SKM-1 (cell line): ENCODE results near the gene CSTF2.

Source experiments
- DNase-seq: peaks from one replicate; lab custom pipeline; 2025; ENCODE audit not compliant: unreplicated experiment; lab: John Stamatoyannopoulos, UW

CSTF2 gene

DNA sequence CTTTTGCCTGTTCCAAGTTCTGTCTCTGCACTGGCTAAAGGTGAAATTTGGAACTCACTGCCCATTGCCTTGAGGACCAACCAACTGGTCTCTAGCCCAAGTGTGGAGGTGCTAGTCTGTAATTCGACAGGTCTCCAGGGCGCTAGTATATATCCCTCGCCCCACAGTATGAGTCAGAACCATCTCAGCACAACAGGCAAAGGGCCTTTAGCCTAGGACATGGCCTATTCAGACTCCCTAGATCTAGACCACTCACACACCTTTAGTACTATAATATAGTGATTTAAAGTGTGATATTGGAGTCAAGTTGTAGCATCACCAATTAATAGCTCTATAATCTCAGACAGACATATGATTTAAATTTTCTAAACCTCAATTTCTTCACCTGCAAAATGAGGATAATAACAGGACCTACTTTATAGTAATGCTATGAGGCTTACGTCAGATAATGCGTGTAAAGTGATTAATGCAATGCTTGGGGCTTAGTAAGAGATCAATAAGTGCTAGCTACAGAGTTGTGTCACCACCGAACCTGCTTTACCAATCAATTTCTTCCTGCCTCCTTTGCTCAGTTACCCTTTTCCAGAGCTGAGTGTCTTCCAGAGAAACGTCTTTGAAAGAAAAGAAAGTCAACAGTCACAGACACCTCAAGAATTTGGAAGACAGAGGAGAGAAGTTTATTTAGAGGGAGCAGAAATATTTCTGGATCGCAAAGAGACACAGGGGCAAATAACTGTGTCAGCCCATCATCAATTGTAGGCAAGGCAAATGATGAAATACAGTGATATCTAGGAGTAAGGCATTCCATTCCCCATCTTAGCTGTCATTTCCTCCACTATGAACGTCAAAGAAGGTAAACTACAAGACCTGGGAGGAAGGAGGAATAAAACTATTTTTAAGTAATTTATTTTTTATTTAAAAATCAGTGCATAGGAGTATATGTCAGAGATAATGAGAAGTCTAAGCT lies 51.7 kb downstream of the CSTF2 start:
- no peak for DNase-seq

GRCh38 chrX:100874325-100874724 lies 54.1 kb downstream of the CSTF2 start, which contains the start of gene NOX1:
Gene NOX1, minus strand, starts transcription at chrX:100874359. Its CDS starts 220 bp downstream, at chrX:100874139.
- no peak for DNase-seq

DNA sequence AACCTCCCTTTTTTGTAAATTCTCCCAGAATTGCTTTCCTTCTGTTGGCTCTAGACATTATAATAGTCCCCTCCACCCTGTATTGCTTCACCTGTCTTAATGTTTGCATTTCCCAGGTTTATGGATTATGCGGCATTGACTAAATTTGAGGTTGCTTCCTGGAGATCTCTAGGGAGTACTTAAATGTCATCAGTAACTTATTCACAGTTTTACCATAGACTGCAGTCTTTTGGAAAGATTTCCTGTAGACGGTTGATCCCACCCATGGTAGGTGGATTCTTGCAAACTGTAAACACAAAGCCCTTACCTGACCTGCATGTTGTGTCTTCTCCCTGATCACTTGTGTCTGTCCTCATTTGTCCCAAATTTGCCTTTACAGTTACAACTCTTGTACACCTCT lies 60.2 kb downstream of the CSTF2 start:
- DNase-seq, result no peak

DNA sequence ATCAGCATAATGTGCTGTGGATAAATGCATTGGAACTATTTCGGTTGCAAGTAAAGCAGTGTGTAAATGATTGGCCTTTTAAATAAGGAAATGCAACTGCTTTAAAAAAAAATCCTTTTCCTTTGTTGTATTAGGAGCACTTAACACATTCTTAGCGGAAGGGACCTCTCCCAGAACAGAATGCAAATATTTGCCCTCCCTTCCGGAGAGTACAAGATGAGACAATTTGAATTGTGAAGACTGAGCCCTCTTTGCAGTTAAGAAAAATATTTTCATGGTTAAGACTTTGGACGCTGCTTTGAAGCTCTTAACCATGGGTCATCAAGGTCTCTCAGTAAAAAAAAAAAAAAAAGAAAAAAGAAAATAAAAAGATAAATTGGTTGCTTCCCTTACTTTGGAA lies 63.5 kb downstream of the CSTF2 start:
- no peak for DNase-seq
